GM12878 (cell line): ENCODE results near the gene RHEBL1.

ENCODE experiments used
- CBX5 ChIP-seq: sonication (generic); IDR thresholded peaks from 2 replicates; pipeline ENCODE4 v1.6.1; 2016; ENCODE audit warnings: low read depth, moderate library complexity, mild to moderate bottlenecking, inconsistent platforms
- FOS ChIP-seq: IDR thresholded peaks from 3 replicates; pipeline ENCODE4 v1.6.1; 2011; ENCODE audit warnings: borderline replicate concordance; ENCODE audit not compliant: insufficient read length; ENCODE audit errors: extremely low read depth
- FOXM1 ChIP-seq: IDR thresholded peaks from 2 replicates; pipeline ENCODE4 v1.6.1; 2012; ENCODE audit warnings: low read depth, mild to moderate bottlenecking, inconsistent platforms, low read length, moderate library complexity
- NFYA ChIP-seq: IDR thresholded peaks from 2 replicates; pipeline ENCODE4 v1.6.1; 2011; ENCODE audit warnings: low read depth, mild to moderate bottlenecking, low read length, improper control_type of control experiment, borderline replicate concordance
- POLR2AphosphoS5 ChIP-seq: IDR thresholded peaks from 2 replicates; pipeline ENCODE4 v1.6.1; 2011; ENCODE audit warnings: mild to moderate bottlenecking, low read length, inconsistent platforms
- RAD21 ChIP-seq: IDR thresholded peaks from 2 replicates; pipeline ENCODE4 v1.6.1; 2011; ENCODE audit warnings: mild to moderate bottlenecking, low read depth, low read length, moderate library complexity; ENCODE audit not compliant: insufficient read depth
- TF ChIP-seq, protein P1 (sequence below): IDR thresholded peaks from 2 replicates; pipeline ENCODE4 v1.6.1; 2012; ENCODE audit warnings: mild to moderate bottlenecking, low read depth, low read length
- TF ChIP-seq, protein P2 (sequence below), 3 experiments: IDR thresholded peaks in 2 of 3; conservative IDR thresholded peaks in 1 of 3; 2 replicates each; pipeline ENCODE4 v1.5.1; 2011; ENCODE audit warnings: low read depth in 3 of 3, low read length in 3 of 3, mild to moderate bottlenecking in 3 of 3, control low read depth in 2 of 3, moderate library complexity in 2 of 3, inconsistent platforms in 1 of 3, mixed read lengths in 1 of 3; ENCODE audit not compliant: control insufficient read depth in 2 of 3, insufficient read depth in 1 of 3; ENCODE audit errors: extremely low read depth in 1 of 3
- TF ChIP-seq, protein P3 (sequence below): fragments of 450-650 bp; IDR thresholded peaks from 2 replicates; pipeline ENCODE4 v1.6.1; 2014; ENCODE audit warnings: mild to moderate bottlenecking
- TF ChIP-seq, protein P4 (sequence below): IDR thresholded peaks from 2 replicates; pipeline ENCODE4 v1.6.1; 2011; ENCODE audit warnings: mild to moderate bottlenecking, low read depth, low read length, moderate library complexity; ENCODE audit not compliant: insufficient replicate concordance

DNA sequence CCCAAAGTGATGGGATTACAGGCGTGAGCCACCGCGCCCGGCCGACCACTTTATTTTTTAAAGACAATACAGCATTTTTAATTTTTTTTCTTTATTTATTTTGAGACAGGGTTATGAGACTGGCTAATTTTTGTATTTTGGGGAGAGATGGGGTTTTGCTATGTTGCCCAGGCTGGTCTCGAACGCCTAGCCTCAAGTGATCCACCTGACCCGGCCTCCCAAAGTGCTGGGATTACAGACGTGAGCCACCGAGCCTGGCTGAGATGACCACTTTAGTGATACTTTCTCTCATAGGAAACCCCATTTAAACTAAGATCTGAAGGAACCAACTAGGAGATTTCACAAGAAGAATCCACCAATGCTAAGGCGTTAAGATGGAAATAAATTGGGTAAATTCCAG is 1.2 kb upstream of the RHEBL1 start:
- TF ChIP-seq RAD21 (no peak), NFYA (no peak), CBX5 (no peak), FOXM1 (no peak), FOS (no peak), POLR2AphosphoS5 (no peak)
- TF ChIP-seq, protein P1, sequence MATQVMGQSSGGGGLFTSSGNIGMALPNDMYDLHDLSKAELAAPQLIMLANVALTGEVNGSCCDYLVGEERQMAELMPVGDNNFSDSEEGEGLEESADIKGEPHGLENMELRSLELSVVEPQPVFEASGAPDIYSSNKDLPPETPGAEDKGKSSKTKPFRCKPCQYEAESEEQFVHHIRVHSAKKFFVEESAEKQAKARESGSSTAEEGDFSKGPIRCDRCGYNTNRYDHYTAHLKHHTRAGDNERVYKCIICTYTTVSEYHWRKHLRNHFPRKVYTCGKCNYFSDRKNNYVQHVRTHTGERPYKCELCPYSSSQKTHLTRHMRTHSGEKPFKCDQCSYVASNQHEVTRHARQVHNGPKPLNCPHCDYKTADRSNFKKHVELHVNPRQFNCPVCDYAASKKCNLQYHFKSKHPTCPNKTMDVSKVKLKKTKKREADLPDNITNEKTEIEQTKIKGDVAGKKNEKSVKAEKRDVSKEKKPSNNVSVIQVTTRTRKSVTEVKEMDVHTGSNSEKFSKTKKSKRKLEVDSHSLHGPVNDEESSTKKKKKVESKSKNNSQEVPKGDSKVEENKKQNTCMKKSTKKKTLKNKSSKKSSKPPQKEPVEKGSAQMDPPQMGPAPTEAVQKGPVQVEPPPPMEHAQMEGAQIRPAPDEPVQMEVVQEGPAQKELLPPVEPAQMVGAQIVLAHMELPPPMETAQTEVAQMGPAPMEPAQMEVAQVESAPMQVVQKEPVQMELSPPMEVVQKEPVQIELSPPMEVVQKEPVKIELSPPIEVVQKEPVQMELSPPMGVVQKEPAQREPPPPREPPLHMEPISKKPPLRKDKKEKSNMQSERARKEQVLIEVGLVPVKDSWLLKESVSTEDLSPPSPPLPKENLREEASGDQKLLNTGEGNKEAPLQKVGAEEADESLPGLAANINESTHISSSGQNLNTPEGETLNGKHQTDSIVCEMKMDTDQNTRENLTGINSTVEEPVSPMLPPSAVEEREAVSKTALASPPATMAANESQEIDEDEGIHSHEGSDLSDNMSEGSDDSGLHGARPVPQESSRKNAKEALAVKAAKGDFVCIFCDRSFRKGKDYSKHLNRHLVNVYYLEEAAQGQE, result no peak
- TF ChIP-seq, protein P2, sequence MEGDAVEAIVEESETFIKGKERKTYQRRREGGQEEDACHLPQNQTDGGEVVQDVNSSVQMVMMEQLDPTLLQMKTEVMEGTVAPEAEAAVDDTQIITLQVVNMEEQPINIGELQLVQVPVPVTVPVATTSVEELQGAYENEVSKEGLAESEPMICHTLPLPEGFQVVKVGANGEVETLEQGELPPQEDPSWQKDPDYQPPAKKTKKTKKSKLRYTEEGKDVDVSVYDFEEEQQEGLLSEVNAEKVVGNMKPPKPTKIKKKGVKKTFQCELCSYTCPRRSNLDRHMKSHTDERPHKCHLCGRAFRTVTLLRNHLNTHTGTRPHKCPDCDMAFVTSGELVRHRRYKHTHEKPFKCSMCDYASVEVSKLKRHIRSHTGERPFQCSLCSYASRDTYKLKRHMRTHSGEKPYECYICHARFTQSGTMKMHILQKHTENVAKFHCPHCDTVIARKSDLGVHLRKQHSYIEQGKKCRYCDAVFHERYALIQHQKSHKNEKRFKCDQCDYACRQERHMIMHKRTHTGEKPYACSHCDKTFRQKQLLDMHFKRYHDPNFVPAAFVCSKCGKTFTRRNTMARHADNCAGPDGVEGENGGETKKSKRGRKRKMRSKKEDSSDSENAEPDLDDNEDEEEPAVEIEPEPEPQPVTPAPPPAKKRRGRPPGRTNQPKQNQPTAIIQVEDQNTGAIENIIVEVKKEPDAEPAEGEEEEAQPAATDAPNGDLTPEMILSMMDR (IDR thresholded peaks at IDR 0.05 in 2 of 3, conservative IDR thresholded peaks at IDR 0.05 in 1 of 3; ENCODE audit: control insufficient read depth in 2 of 3, extremely low read depth in 1 of 3, insufficient read depth in 1 of 3, low read depth in 3 of 3, low read length in 3 of 3), result no peak
- TF ChIP-seq, protein P3, sequence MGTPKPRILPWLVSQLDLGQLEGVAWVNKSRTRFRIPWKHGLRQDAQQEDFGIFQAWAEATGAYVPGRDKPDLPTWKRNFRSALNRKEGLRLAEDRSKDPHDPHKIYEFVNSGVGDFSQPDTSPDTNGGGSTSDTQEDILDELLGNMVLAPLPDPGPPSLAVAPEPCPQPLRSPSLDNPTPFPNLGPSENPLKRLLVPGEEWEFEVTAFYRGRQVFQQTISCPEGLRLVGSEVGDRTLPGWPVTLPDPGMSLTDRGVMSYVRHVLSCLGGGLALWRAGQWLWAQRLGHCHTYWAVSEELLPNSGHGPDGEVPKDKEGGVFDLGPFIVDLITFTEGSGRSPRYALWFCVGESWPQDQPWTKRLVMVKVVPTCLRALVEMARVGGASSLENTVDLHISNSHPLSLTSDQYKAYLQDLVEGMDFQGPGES, result no peak
- TF ChIP-seq, protein P4, sequence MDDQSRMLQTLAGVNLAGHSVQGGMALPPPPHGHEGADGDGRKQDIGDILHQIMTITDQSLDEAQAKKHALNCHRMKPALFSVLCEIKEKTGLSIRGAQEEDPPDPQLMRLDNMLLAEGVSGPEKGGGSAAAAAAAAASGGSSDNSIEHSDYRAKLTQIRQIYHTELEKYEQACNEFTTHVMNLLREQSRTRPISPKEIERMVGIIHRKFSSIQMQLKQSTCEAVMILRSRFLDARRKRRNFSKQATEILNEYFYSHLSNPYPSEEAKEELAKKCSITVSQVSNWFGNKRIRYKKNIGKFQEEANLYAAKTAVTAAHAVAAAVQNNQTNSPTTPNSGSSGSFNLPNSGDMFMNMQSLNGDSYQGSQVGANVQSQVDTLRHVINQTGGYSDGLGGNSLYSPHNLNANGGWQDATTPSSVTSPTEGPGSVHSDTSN, result no peak
